GM18505 (cell line): ENCODE measurements around the gene LINC01488.

Experiments used
- ATAC-seq: cut with Tn5 transposase; IDR thresholded peaks from one replicate; pipeline ENCODE4 v1.9.1; 2021; ENCODE audit not compliant: unreplicated experiment
- POLR2A ChIP-seq: IDR thresholded peaks from 4 replicates; pipeline ENCODE4 v1.6.1; 2011; ENCODE audit warnings: borderline replicate concordance; ENCODE audit not compliant: insufficient read depth, insufficient read length; ENCODE audit errors: extremely low read depth

Gene LINC01488

GRCh38 chr11:69509381-69509780 is 27.9 kb downstream of the LINC01488 start:
- TF ChIP-seq POLR2A = no peak
- no peak for ATAC-seq

GRCh38 chr11:69509846-69510390 is 28.5 kb downstream of the LINC01488 start:
- no peak for ATAC-seq
- TF ChIP-seq POLR2A = no peak

DNA sequence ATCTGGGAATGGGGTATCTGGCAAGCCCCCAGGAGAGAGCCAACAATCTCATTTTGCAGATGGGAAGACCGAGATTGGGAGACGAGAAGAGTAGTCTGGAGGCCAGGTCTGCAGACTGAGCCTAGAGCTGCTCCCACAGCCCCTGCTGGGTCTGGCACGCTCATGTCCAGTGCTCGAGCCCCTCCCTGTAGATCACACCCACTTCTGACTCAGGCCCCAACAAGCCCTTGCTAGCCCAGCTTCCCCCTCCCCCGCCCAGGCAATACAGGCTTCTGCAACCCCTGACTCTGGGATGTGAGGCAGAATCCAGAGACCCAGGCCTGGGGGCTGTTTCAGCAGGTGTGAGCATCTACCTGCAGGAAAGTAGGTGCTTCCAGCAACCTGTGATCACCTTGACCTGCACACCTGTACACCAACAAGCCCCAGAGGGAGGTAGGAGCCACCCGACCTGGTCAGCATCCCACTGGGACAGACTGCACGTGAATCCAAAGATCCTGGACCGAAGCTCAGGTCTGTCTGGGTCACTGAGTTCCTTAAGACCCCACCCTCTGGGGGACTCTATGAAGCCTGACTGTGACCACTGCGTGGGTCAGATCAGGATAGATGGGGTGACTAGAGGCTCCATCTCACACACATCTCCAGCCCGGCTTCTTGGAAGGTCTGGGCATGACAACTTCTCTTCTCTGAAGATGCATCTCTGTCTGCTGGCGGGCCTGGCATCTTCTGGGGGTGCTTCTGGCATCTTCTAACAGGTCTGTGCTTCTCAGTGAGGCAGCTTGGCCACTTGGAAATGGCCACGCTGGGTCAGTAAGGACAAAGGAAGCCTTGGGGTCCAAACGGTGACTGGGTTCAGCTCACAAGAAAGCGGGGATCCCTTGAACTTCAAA is 29.3 kb downstream of the LINC01488 start:
- no peak for TF ChIP-seq POLR2A
- ATAC-seq = no peak

- no peak for TF ChIP-seq POLR2A
- no peak for ATAC-seq
Observed at GRCh38 chr11:69511358-69512055, 30.0 kb downstream of the LINC01488 start.

DNA sequence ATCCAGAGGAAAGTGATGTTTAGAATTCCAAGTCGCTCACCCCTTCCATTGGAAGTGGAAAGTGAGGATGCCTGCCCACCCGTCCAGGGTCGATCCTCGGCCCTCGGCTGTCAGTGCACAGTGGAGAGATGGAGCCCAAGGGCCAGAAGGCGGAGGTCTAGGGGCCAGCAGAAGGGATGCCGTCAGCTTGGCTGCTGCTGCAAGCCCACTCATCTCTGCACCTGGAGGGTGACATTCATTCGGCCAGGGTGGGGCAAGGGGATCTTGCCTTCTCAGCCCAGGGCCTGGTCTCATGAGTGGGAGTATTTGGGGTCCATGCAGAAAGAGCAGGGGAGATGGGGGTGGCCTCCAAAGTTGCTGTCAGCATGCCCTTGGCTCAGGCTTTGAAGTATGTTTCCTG is 30.7 kb downstream of the LINC01488 start:
- no peak for ATAC-seq
- TF ChIP-seq POLR2A = no peak

- no peak for ATAC-seq
- TF ChIP-seq POLR2A = no peak
Observed at GRCh38 chr11:69512790-69513189, 31.3 kb downstream of the LINC01488 start.

DNA sequence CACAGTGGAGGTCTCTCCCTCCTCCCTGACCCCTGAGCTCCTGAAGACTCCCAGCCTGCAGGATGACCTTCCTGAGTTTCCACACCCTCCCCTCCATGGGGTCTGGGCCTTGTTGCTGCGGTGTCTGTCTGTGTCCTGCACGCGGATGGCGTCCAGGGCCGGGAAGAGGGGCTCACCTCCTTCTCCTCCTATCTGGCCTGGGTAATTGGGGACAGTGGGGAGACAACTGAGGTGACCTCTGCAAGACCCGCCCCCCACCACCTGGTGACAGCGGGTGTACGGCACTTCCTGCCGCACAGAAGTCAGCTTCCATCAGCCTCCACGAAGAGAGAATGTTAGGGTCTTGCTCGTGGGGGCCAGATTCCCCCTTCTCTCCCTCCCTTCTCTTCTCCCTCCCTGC is 31.7 kb downstream of the LINC01488 start:
- ATAC-seq = no peak
- no peak for TF ChIP-seq POLR2A

DNA sequence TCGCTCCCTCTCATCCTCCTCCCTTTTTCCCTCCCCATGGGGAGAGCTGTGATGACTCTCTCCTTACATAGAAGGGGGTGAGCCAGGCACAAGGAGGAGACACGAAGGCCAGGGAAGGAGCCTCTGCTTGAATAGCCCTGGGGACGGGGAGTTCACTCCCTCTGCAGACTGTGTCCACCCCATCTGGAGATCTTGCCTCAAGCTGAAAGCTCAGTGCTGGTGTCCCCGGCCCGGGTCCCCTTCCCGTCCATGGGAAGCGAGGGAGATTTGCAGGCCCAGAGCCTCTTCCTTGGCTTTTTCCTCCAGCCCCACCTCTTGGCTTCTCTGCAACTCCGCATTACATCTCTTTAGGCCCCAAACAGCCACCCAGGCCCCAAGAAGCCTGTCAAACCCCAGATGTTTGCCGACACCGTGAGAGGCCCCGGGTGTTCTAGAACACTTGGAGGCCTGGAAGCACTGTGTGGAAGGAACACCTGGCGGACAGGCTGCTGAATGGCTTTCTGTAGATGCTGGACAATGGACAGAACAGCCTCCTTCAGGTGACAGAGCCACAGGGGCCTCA is 32.3 kb downstream of the LINC01488 start:
- no peak for ATAC-seq
- TF ChIP-seq POLR2A = no peak

DNA sequence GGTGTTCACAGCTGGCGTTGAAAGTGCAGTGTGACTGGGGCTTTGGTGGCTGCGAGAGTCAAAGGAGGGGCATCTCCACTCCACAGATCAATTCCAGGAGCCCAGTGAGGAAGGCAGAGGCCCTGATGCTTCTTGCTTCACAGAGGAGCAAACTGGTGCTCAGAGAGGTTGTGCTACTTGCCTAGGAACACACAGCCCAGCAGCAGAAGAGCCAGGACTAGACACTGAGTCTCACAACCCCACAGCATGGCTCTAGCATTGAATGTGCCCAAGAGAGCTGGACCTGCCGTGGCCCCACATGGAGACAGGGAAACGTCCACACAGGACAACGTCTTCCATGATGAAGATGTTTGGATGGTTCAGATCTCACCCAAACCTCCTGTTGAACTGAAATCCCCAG is 33.3 kb downstream of the LINC01488 start:
- ATAC-seq = no peak
- no peak for TF ChIP-seq POLR2A

- no peak for TF ChIP-seq POLR2A
- ATAC-seq = no peak
Observed at GRCh38 chr11:69515271-69516245, 34.1 kb downstream of the LINC01488 start.

DNA sequence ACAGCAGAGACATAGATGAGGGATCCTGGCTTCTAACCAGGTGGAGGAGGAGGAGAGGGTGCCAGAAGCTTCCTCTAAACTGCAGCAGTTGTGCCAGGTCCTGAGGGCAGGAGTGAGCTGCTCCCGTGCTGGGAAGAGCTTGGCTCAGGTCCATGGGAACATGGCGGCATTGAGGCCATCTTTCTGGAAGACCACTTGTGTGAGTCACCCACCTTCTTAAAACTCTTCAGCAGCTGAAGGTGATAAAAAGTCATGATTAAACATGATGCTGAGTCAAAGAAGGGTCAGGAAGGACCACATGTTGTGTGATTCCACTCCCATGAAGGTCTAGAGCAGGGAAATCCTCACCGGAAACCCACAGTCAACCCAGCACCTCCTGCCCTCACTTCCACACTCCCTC is 35.1 kb downstream of the LINC01488 start:
- no peak for ATAC-seq
- no peak for TF ChIP-seq POLR2A
